PC-9 (cell line): ENCODE measurements around the gene KATNAL1. TPM values are rescaled to one million over a fixed set of nuclear protein-coding genes. Genes with fewer than 3 reads are reported as not detected.
A peak's percentile ranks its signal among the peaks of the same experiment; 100 is the strongest.

ENCODE experiments used
- Bru-seq: library from RNA; stranded (reverse); fragments of 400-500 nt; gene quantifications from one replicate; lab custom pipeline; 2021; lab: Mats Ljungman, UMichigan
- BruChase-seq, 2 experiments: library from RNA; stranded (reverse); fragments of 400-500 nt; gene quantifications; one replicate each; lab custom pipeline; 2021; lab: Mats Ljungman, UMichigan
- BruUV-seq: library from RNA; stranded (reverse); fragments of 400-500 nt; replicated peaks from 2 replicates; lab custom pipeline; 2021; lab: Mats Ljungman, UMichigan
- CTCF ChIA-PET: fragments of 300-600 bp; sonication (Branson Sonifier 250); formaldehyde crosslinking; loops from one replicate; lab custom pipeline; 2022; ENCODE audit warnings: antibody characterized with exemption; lab: Charles Lee
- POLR2A ChIA-PET: fragments of 300-600 bp; sonication (Branson Sonifier 250); formaldehyde crosslinking; loops from one replicate; lab custom pipeline; 2022; ENCODE audit warnings: antibody characterized with exemption; ENCODE audit not compliant: unreplicated experiment; lab: Charles Lee
- DNase-seq, 2 experiments: peaks; one replicate each; pipeline versions ENCODE4 v3.0.0 to v3.0.0-alpha.2; 2015 to 2022; ENCODE audit warnings: mixed read lengths in 1 of 2
- H2AFZ ChIP-seq: fragments of 200-600 bp; sonication (generic); 2 replicates; pipeline ENCODE4 v1.8.1; 2017; ENCODE audit warnings: antibody characterized with exemption
- H3F3A ChIP-seq: fragments of 200-600 bp; sonication (generic); 2 replicates; pipeline ENCODE4 v1.8.1; 2017; ENCODE audit warnings: antibody characterized with exemption, mild to moderate bottlenecking, low read depth; ENCODE audit not compliant: insufficient read depth
- H3K27ac ChIP-seq: fragments of 200-600 bp; sonication (generic); 2 replicates; pipeline ENCODE4 v1.6.1; 2016; ENCODE audit warnings: mixed run types
- H3K27me3 ChIP-seq: fragments of 200-600 bp; sonication (generic); 2 replicates; pipeline ENCODE4 v1.6.1; 2016; ENCODE audit warnings: low read depth, mixed run types; ENCODE audit not compliant: insufficient read depth
- H3K36me3 ChIP-seq: fragments of 200-600 bp; sonication (generic); 2 replicates; pipeline ENCODE4 v1.6.1; 2016; ENCODE audit warnings: low read depth, mixed run types
- H3K4me1 ChIP-seq: fragments of 200-600 bp; sonication (generic); replicated peaks from 2 replicates; pipeline ENCODE4 v1.6.1; 2016; ENCODE audit warnings: mixed run types; ENCODE audit not compliant: insufficient read depth
- H3K4me2 ChIP-seq: fragments of 200-600 bp; sonication (generic); 2 replicates; pipeline ENCODE4 v1.6.1; 2017; ENCODE audit warnings: mixed run types
- H3K4me3 ChIP-seq: fragments of 200-600 bp; sonication (generic); 2 replicates; pipeline ENCODE4 v1.6.1; 2016; ENCODE audit warnings: mixed run types
- H3K79me2 ChIP-seq: fragments of 200-600 bp; sonication (generic); 2 replicates; pipeline ENCODE4 v1.6.1; 2017; ENCODE audit warnings: low read depth, mixed run types
- H3K9me2 ChIP-seq: fragments of 200-600 bp; sonication (generic); 2 replicates; pipeline ENCODE4 v1.8.1; 2017; ENCODE audit warnings: mild to moderate bottlenecking; ENCODE audit not compliant: insufficient read depth
- H3K9me3 ChIP-seq: fragments of 200-600 bp; sonication (generic); 2 replicates; pipeline ENCODE4 v1.8.1; 2016; ENCODE audit warnings: low read depth; ENCODE audit not compliant: insufficient read depth
- H4K20me1 ChIP-seq: fragments of 200-600 bp; sonication (generic); 2 replicates; pipeline ENCODE4 v1.8.1; 2017; ENCODE audit not compliant: insufficient read depth
- CTCF ChIP-seq: fragments of 200-600 bp; sonication (generic); conservative IDR thresholded peaks from 2 replicates; pipeline ENCODE4 v1.6.1; 2017; ENCODE audit warnings: mixed run types, antibody characterized with exemption, mild to moderate bottlenecking, moderate library complexity
- EZH2 ChIP-seq: fragments of 200-600 bp; sonication (generic); IDR thresholded peaks from 2 replicates; pipeline ENCODE4 v1.8.0; 2017; ENCODE audit warnings: antibody characterized with exemption, low read depth
- intact Hi-C: fragments of 100-400 bp; cut with micrococcal nuclease; formaldehyde crosslinking; loops from one replicate; pipeline ENCODE4 v1.10.0; 2022; ENCODE audit not compliant: unreplicated experiment
- long read RNA-seq: library from polyadenylated mRNA; stranded (forward); transcript quantifications from one replicate; pipeline ENCODE4 v2.0.0, GENCODE V29; 2022
- total RNA-seq: library from RNA; stranded (reverse); gene quantifications from 2 replicates; pipeline ENCODE4 v1.2.3, GENCODE V29; 2021

KATNAL1 gene
- total RNA-seq (11.8 and 14.8 TPM in 2 replicates), Bru-seq, nascent RNA (percentile 69 among the genes with signal in this experiment), BruChase-seq, experiment 1, labeled RNA remaining after a 2-hour chase (percentile 59 among the genes with signal in this experiment), BruChase-seq, experiment 2, labeled RNA remaining after a 6-hour chase (percentile 55 among the genes with signal in this experiment)
- long read RNA-seq, full-length matches to known transcripts = 2 of 3 reads
- long read RNA-seq, partial matches to known transcripts = 1 of 3 reads
- long read RNA-seq, other reads (novel, unspliced or antisense) = 0 of 3 reads

DNA sequence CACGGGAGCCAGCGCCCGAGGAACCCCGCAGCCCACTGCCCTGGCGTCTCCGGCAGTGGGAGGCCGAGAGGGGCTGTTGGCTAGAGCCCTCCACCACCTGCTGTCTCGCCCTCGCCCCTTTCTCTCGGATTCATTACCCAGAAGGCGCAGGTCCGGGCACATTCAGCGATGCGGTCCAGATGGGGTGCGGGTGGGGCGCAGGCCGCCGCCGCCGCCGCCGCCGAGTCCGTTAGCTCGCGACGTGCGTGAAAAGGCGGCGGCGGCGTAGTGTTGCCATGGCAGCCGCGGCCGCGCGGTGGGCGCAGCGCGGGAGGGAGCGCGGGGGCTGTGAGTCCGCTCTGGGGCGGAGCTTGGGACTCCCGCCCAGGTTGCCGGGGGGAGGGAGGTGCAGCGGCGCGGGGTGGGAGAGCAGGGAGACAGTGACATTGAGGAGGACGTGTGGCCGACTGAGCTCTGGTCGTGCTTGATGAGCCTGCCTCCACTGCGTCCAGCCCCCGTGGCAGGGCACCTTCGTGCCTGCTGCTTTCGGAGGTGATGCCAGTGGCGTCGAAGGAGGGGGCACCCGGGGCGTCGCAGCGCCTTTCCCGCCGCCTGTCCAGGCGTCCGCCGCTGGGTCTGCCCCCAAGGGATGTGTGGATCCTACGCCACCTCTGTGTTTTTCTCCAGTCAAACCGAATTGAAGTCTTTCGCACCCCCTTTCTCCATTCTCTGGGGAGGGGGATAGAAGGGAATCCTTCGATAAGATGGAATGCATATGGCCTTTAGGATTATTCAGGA, at the start of gene KATNAL1:
TSS of gene KATNAL1 (minus strand) at position 358 of the 777 bp plus-strand sequence. CDS start 23,774 bp downstream, outside the sequence.
- POLR2A ChIA-PET = no interaction called here
- Histone ChIP-seq H3K4me1 (peaks cover 16% of the 10 kb centered on the region), H3K27ac (no peak within 1 kb of the TSS), H3K36me3 (no peaks in the 10 kb centered on the region), H2AFZ (peak within 1 kb of the TSS; percentile 96), H3F3A (no peaks in the 10 kb centered on the region), H3K9me3 (no peaks in the 10 kb centered on the region), H3K4me2 (peak within 1 kb of the TSS; percentile 93), H3K79me2 (no peaks in the 10 kb centered on the region), H3K9me2 (no peaks in the 10 kb centered on the region), H3K27me3 (no peaks in the 10 kb centered on the region), H4K20me1 (no peaks in the 10 kb centered on the region), H3K4me3 (peak within 1 kb of the TSS; percentile 99)
- CTCF ChIA-PET = interaction anchor here (0.6 to 1.1 kb wide), 3 partner anchors 51 to 175 kb away, joined by 3 to 4 read pairs (median 3); no protein-coding TSS in a partner anchor
- TF ChIP-seq EZH2 (no peak), CTCF (no peak)
- peak in 1 of 2 experiments; percentile 65 for DNase-seq
- intact Hi-C loops = loop anchor here (2.0 to 10.0 kb wide), 2 partner anchors 35 to 173 kb away; no protein-coding TSS in a partner anchor
- BruUV-seq = TSS peak; percentile 75

- ChIA-PET CTCF (no interaction called here), POLR2A (no interaction called here)
- no peak for TF ChIP-seq CTCF
- TF ChIP-seq EZH2 = no peak
- Histone ChIP-seq H3K9me3 (peaks cover 5% of the 10 kb centered on the region; the same call in 1 of the 2 replicates), H3K4me3 (no peak overlapping the region), H3F3A (no peaks in the 10 kb centered on the region), H3K4me2 (no peak overlapping the region), H2AFZ (no peak overlapping the region), H4K20me1 (no peaks in the 10 kb centered on the region), H3K27me3 (no peaks in the 10 kb centered on the region), H3K4me1 (no peaks in the 10 kb centered on the region), H3K79me2 (no peaks in the 10 kb centered on the region), H3K27ac (no peak overlapping the region), H3K36me3 (no peaks in the 10 kb centered on the region), H3K9me2 (no peaks in the 10 kb centered on the region)
- BruUV-seq = no TSS peak
- intact Hi-C loops = no loop called here
- no peak for DNase-seq
Measured at GRCh38 chr13:30355839-30356238, 48.5 kb upstream of the KATNAL1 start.

DNA sequence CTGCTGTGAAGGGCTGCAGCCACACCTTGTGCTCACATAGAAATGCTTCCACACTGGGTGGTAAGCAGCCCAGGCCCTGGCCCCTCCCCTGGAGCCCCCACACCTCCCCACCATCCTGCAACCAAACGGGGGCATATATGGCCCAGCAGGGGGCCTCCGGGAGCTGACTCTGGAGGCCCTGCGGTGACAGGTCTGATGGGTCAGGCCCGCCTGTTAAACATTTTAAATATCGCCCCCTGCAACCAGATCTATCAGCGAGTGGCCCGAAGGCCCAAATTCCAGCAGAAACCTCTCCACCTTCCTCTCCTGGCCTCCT, 48.0 kb upstream of the KATNAL1 start:
- TF ChIP-seq EZH2 (no peak), CTCF (no peak)
- POLR2A ChIA-PET = no interaction called here
- intact Hi-C loops = no loop called here

More for the DNA sequence above, 48.0 kb upstream of the KATNAL1 start:
- Histone ChIP-seq H3K79me2 (no peaks in the 10 kb centered on the region), H3K4me3 (no peak overlapping the region), H3K9me3 (peaks cover 5% of the 10 kb centered on the region; the same call in 1 of the 2 replicates), H2AFZ (no peak overlapping the region), H3K9me2 (no peaks in the 10 kb centered on the region), H3K36me3 (no peaks in the 10 kb centered on the region), H3K27ac (no peak overlapping the region), H3F3A (no peaks in the 10 kb centered on the region), H3K27me3 (no peaks in the 10 kb centered on the region), H3K4me1 (no peaks in the 10 kb centered on the region), H4K20me1 (no peaks in the 10 kb centered on the region), H3K4me2 (no peak overlapping the region)
- CTCF ChIA-PET = no interaction called here
- no TSS peak for BruUV-seq
- DNase-seq = no peak
